ENCODE results near the gene TNFRSF8. TPM values are rescaled to one million over a fixed set of nuclear protein-coding genes. Genes with fewer than 3 reads are reported as not detected.

Gene TNFRSF8
- total RNA-seq, 2 donors from 2014 or later: 16.3 to 77.3 TPM

DNA sequence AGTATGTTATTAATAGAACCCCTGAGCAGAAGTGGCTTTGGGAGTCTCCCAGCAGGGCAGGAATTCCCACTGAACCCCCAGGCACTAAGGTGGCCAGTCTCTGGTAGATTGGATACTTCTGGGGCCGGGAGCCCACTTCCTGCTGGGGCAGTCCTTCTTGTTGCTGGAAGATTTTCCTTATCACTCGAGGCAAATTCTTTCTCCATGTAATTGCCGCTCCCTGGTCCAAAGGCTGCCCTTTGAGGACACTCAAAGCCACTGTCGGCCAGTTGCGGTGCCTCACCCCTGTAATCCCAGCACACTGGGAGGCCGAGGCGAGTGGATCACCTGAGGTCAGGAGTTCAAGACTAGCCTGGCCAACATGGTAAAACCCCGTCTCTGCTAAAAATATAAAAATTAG, 81.1 kb downstream of the TNFRSF8 start:
- H3K4me1 Mint-ChIP-seq (ENCODE audit: low read depth in 2 of 2): peaks cover 37 to 45% of the 10 kb centered on the region in 2 donors
- H3K36me3 Mint-ChIP-seq: peaks cover 4% of the 10 kb centered on the region

DNA sequence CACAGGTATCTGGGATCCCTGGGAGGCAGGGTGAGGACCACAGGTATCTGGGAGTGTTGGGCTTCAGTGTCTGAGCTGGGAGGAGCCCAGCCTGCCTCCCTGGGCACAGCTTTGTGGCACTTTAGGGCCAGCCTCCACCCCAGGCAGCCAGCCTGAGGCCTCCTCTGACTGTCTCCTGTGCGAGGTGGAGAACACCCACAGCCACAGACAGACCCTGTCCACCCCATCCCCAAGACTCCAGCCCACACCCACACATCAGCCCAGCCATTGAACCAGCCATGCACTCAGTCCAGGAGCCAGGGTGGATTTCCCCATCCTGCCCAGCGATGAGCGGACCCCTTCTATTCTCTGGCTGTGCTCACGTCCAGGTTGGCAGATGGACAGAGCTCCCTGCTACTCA, 81.9 kb downstream of the TNFRSF8 start:
- no peak overlapping the region for H3K4me3 Mint-ChIP-seq
- ATAC-seq: no peak
- peaks cover 3% of the 10 kb centered on the region for H3K9me3 Mint-ChIP-seq
- H3K27ac Mint-ChIP-seq: peak overlapping the region; percentile 21 to 99
- no peak for DNase-seq (ENCODE audit: low spot score)
- peaks cover 44 to 47% of the 10 kb centered on the region in 2 donors for H3K4me1 Mint-ChIP-seq (ENCODE audit: low read depth in 2 of 2)
- peaks cover 9% of the 10 kb centered on the region for H3K36me3 Mint-ChIP-seq
- no peaks in the 10 kb centered on the region for H3K27me3 Mint-ChIP-seq

More for the DNA sequence above, 81.1 kb downstream of the TNFRSF8 start:
- Mint-ChIP-seq H3K27ac (peak overlapping the region; percentile 74 to 90), H3K27me3 (no peaks in the 10 kb centered on the region), H3K9me3 (no peaks in the 10 kb centered on the region), H3K4me3 (peak overlapping the region; percentile 39)
- DNase-seq (ENCODE audit: low spot score): peak; percentile 23
- no peak for ATAC-seq

DNA sequence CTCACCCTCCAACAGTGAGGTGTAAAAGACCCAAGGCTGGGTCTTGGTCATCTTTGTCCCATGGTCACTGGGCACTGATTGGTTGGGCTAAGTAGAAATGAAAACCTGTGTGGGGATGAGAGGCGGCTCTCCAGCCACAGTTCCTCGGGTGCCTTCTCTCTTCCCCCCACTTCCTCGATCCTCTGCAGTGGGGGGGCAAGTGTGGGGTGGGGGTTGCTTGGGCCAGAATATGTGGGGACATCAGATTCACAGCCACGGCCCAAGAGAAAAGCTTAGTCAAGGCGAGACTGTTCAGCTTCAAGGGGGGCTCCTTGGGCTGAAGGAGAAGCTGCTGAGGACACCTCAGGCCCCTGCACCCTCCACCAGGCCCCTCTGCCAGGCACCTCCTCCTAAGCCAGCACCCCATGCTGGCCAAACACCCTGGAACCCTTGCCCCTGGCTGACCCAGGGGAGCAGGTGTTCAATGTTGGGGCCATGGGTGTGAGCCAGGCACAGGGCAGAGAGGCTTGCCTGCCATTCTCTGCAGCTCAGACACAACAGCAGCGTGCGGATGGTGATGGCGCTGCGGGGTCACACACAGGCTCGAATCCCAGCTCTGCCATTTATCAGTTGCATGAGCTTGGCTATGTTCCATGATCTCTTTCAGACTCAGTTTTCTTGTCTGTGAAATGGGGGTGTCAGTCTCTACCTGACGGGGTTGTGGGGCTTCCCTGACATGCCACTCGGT, 82.7 kb downstream of the TNFRSF8 start:
- Mint-ChIP-seq H3K4me3 (no peak overlapping the region), H3K36me3 (peaks cover 9% of the 10 kb centered on the region), H3K27ac (peak overlapping the region; percentile 99 to 100), H3K27me3 (no peaks in the 10 kb centered on the region), H3K4me1 (ENCODE audit: low read depth in 2 of 2) (peaks cover 53 to 55% of the 10 kb centered on the region in 2 donors), H3K9me3 (peaks cover 3% of the 10 kb centered on the region)
- DNase-seq (ENCODE audit: low spot score): no peak
- ATAC-seq: no peak

DNA sequence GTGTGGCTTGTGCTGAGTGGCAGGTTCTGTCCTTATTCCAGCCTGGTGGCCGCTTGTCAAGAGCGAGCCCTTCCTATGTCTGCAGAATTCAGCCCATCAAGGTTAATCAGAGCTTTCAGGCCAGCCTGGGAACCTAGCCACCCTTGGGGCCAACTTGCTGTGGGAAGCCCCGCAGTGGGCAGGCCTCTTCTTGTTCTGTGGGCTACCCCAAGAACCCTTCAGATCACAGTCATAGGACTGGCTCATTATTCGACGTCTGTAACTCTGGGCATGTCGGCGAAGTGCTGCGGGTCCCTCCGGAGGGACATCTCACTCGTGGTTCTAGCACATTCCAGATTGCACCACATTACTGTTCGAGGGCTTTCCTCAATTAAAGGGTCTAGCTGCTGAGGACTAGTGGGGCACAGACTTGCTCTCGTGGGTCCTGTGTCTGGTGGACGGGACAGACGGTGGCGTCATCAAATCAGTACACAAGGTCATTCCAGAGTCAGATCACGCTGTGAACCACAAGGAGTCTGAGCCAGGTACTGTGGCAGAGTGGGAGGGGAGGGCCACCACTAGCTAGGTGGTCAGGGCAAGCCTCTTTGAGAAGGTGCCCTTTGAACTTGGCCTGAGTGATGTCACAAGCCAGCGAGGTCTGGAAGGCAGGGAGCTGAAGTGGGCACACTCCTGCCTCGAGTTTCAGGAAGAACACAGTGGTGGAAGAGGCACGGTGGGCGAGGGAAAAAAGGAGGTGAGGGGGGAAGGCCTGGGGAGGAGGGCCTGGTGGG, 83.4 kb downstream of the TNFRSF8 start:
- DNase-seq (ENCODE audit: low spot score) (no peak), ATAC-seq (no peak)
- Mint-ChIP-seq H3K4me3 (peak overlapping the region; percentile 23), H3K27me3 (no peaks in the 10 kb centered on the region), H3K27ac (peak overlapping the region; percentile 99 to 100), H3K36me3 (peaks cover 9% of the 10 kb centered on the region), H3K4me1 (ENCODE audit: low read depth in 2 of 2) (peaks cover 60 to 62% of the 10 kb centered on the region in 2 donors), H3K9me3 (peaks cover 3% of the 10 kb centered on the region)

DNA sequence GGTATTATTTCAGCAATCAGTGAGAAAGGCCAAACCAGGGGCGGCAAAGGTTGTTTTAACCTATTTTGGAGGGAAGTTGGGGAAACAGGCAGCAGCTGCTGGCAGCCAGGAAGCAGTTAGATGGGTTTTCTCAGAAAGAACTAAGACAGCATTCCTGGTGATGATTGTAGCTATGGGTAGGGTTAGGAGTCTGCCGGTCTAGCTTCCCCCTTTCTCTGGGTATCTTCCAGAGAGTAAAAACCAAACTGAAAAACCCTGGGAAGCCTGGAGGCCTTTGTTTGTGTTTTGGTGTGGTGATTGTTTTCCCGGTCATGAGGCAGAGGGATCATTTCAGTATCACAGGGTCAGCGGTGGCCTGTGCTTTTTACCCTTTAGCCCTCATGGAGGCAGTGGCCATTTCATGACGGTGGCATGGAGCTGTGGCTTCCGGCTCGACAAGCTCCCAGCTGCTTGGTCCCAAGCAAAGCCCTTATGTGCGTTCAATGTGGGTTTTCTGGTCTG, 84.1 kb downstream of the TNFRSF8 start:
- H3K36me3 Mint-ChIP-seq: peaks cover 9% of the 10 kb centered on the region
- ATAC-seq (no peak), DNase-seq (ENCODE audit: low spot score) (no peak)
- H3K27ac Mint-ChIP-seq: peak overlapping the region; percentile 99 to 100
- H3K9me3 Mint-ChIP-seq: peaks cover 6% of the 10 kb centered on the region
- peak overlapping the region; percentile 23 for H3K4me3 Mint-ChIP-seq
- H3K4me1 Mint-ChIP-seq (ENCODE audit: low read depth in 2 of 2): peaks cover 67 to 70% of the 10 kb centered on the region in 2 donors
- H3K27me3 Mint-ChIP-seq: no peaks in the 10 kb centered on the region

DNA sequence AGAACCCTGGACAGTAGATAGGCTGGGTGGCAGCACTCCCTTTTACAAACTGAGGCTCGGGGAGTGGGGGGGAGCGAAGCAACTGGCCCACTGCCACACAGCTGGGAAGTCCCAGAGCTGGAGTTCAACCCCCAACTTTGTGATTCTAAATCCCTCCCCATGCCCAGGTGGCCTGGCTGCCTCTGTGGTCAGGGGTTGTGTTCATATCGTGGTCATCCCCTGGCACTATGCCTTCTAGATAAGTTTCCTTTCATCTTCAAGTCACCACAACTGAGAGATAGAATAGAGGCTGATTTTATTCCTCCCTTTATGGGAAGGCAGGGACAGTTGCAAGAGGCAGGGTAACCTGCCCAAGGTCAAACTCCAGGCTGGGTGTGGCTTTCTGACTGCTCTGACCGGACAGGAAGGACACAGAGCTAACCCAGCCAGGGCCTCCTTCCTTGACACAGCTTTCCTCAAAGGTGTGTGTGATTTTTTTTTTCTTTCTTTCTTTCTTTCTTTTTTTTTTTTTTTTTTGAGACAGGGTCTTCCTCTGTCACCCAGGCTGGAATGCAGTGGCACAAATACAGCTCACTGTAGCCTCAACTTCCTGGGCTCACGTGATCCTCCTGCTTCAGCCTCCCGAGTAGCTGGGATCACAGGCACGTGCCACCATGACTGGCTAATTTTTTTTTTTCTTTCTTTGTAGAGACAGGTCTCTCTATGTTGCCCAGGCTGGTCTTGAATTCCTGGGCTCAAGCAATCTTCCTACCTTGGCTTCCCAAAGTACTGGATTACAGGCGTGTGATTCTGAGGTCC, 85.3 kb downstream of the TNFRSF8 start:
- Mint-ChIP-seq H3K27me3 (no peaks in the 10 kb centered on the region), H3K4me1 (ENCODE audit: low read depth in 2 of 2) (peaks cover 74 to 78% of the 10 kb centered on the region in 2 donors), H3K9me3 (peaks cover 6% of the 10 kb centered on the region), H3K36me3 (peaks cover 9% of the 10 kb centered on the region), H3K27ac (peak overlapping the region; percentile 99 to 100), H3K4me3 (peak overlapping the region; percentile 75)
- ATAC-seq (no peak), DNase-seq (ENCODE audit: low spot score) (no peak)

DNA sequence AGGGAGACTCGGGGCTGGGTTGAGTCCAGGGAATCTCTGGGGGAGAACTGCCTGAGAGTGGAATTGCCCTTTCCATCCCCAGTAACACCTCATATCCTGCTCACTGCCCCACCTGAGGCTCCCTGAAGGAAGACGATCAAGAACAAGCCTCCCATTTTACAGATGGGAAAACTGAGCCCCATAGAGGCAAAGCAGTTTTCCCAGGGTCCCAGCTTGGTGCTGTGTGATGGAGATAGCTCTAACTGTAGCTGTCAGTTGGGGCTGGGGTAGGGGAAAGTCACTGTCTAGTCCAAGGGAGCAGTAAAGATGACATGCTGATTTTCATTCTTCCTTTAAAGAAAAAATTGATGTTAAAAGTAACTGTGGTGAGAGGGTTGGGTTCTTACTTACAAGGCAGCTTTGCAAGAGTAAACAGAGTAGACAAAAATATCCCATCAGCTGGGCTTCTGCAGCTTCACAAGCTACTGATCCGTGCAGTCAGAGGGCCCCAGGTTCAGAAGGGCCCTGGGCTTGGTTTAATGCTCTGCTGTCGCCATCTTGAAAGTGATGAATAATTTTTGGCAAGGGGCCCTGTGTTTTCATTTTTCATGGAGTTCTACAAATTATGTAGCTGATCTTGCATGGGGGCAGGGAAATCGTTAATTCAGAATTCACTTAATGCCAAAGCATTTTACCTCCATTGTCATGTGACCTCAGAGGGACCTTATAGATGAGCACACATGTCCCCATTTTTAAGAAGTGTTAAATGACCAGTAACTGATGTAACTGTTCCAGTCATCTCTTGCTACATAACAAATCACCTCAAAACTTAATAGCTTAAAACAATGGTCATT, 86.1 kb downstream of the TNFRSF8 start:
- peaks cover 6% of the 10 kb centered on the region for H3K9me3 Mint-ChIP-seq
- DNase-seq (ENCODE audit: low spot score): no peak
- peaks cover 9% of the 10 kb centered on the region for H3K36me3 Mint-ChIP-seq
- H3K27me3 Mint-ChIP-seq: no peaks in the 10 kb centered on the region
- no peak for ATAC-seq
- H3K4me3 Mint-ChIP-seq: peak overlapping the region; percentile 75
- peaks cover 73% of the 10 kb centered on the region in 2 donors for H3K4me1 Mint-ChIP-seq (ENCODE audit: low read depth in 2 of 2)
- H3K27ac Mint-ChIP-seq: peak overlapping the region; percentile 99 to 100

DNA sequence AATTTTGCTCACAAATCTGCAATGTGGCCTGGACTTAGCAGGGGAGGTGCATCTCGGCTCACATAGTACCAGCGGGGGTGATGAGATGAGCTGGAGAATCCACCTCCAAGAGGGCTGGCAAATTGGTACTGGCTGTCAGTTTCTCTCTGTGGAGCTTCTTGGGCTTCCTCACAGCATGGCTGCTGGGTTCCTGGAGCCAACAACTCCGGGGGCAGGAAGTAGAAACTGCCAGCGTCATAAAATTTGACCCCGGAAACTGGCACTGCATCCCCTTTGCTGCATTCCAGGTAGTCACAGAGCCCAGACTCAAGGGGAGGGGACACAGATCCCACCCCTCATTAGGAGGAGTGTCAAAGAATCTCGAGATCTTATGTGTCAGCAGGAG, 86.7 kb downstream of the TNFRSF8 start:
- peaks cover 9% of the 10 kb centered on the region for H3K36me3 Mint-ChIP-seq
- H3K9me3 Mint-ChIP-seq: peaks cover 6% of the 10 kb centered on the region
- no peaks in the 10 kb centered on the region for H3K27me3 Mint-ChIP-seq
- H3K27ac Mint-ChIP-seq: peak overlapping the region; percentile 99 to 100
- DNase-seq (ENCODE audit: low spot score): no peak
- peaks cover 73 to 75% of the 10 kb centered on the region in 2 donors for H3K4me1 Mint-ChIP-seq (ENCODE audit: low read depth in 2 of 2)
- no peak for ATAC-seq
- H3K4me3 Mint-ChIP-seq: peak overlapping the region; percentile 86

DNA sequence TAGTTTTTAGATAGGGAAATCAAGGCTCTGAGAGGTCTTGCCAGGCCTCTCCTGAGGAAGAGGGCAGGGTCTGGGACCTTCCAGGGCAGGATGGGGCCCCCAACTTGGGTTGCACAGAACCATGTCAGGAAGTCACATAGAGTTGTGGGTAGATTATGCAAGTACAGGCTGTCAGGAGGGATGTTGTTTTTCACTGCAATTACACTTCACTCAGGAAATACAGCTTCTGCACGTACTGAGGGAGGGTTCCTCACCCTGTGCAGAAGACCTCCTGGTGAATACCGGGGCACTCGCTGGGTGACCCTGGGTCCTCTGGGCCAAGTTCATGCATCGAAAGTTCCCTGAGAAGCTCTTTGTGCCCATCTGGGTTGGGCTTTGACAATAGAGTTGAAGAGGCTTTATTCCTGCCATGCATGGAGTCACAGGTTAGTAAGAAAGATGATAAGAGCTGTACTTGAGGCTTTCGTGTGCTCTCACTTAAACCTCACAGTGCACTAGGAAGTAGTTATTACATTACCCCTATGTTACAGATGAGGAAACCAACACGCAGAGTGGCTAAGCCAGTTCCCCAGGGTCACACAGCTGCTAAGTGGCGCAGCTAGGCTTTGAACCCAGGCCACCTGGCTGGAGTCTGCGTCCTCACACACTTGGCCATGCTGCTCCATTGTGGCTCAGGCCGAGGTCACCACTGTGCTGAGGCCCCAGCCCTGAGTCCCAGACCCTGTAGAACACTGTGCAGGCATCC, 87.5 kb downstream of the TNFRSF8 start:
- H3K4me1 Mint-ChIP-seq (ENCODE audit: low read depth in 2 of 2): peaks cover 77 to 79% of the 10 kb centered on the region in 2 donors
- peak overlapping the region; percentile 86 for H3K4me3 Mint-ChIP-seq
- no peaks in the 10 kb centered on the region for H3K27me3 Mint-ChIP-seq
- peaks cover 6% of the 10 kb centered on the region for H3K9me3 Mint-ChIP-seq
- DNase-seq (ENCODE audit: low spot score) (peak; percentile 79), ATAC-seq (peak; percentile 79 to 84)
- peak overlapping the region; percentile 99 to 100 for H3K27ac Mint-ChIP-seq
- H3K36me3 Mint-ChIP-seq: peaks cover 9% of the 10 kb centered on the region

DNA sequence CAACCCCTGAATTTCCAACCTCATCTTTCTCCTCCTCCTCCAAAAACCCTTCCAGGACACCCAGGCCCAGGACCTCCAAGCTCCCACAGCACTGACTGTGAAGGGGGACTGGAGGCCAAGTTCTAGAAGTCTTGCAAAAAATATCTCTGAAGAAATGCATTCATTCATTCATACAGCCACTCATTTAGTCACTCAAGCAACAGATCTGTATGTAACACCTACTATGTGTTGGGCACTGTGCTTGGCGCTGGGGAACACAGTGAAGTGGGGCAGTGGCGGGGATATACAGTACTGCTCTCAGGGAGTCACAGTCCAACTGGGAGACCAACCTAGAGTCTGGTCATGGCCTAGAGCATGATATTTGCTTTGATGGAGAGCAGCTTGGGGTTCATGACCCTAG, 88.4 kb downstream of the TNFRSF8 start:
- Mint-ChIP-seq H3K27ac (peak overlapping the region; percentile 99 to 100), H3K4me1 (ENCODE audit: low read depth in 2 of 2) (peaks cover 80 to 83% of the 10 kb centered on the region in 2 donors), H3K36me3 (peaks cover 9% of the 10 kb centered on the region), H3K4me3 (peak overlapping the region; percentile 86), H3K27me3 (no peaks in the 10 kb centered on the region), H3K9me3 (peaks cover 6% of the 10 kb centered on the region)
- DNase-seq (ENCODE audit: low spot score): no peak
- ATAC-seq: no peak

DNA sequence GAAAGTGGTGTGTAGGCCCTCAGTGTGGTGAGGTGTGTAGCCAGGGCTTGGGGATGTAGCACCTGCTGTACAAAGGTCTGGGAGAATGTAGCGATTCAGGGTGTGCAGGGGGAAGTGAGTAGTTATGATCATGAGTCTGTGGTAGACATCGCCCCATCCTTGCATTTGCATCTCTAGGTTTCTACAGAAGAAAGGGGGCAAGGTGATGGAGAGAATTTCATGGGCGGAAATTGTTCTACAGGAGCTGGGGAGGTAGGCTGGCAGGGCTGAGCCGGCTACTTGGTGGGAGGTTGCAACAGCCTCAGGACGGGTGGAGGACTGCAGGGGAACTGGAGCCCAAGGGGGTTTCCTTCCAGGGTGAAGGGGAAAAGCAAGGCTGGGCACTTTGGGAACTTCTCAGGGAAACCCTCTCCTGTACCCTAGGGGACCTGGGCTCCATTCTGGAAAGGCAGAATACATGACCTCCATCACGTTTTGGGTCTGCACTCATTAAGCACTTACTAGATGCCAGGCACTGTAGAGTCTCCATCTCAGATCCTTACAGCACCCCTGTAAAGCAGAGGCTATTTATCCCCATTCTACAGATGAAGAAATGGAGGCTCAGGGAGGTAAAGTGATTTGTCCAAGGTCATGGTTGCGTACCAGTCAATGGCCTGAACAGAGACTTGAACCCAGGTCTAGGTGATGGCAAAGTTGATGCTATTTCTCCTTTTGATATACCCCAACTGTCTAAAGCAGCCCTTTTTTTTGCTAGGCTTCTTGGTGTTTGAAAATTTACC, 89.2 kb downstream of the TNFRSF8 start:
- peak overlapping the region; percentile 99 to 100 for H3K27ac Mint-ChIP-seq
- H3K4me3 Mint-ChIP-seq: peak overlapping the region; percentile 86

More for the DNA sequence above, 89.2 kb downstream of the TNFRSF8 start:
- Mint-ChIP-seq H3K27me3 (no peaks in the 10 kb centered on the region), H3K36me3 (peaks cover 9% of the 10 kb centered on the region), H3K9me3 (peaks cover 6% of the 10 kb centered on the region), H3K4me1 (ENCODE audit: low read depth in 2 of 2) (peaks cover 76 to 82% of the 10 kb centered on the region in 2 donors)
- DNase-seq (ENCODE audit: low spot score) (no peak), ATAC-seq (no peak)

Measured in natural killer cell treated with Interleukin-12 subunit alpha and Interleukin-12 subunit beta and Interleukin-15 and Interleukin-18, amount 100 ng/mL, for 72 hours (primary cell).